HepG2 (cell line): Measurements from ENCODE around the gene STIP1. TPM values are rescaled to one million over a fixed set of nuclear protein-coding genes. Genes with fewer than 3 reads are reported as not detected.

Experiments used
- CCDC6 ChIP-seq: sonication (generic); formaldehyde crosslinking; IDR thresholded peaks from 2 replicates; pipeline ENCODE4 v1.8.1; 2022; ENCODE audit warnings: mild to moderate bottlenecking, missing genetic modification reagents, moderate library complexity
- GLI4 ChIP-seq: sonication (generic); formaldehyde crosslinking; IDR thresholded peaks from 2 replicates; pipeline ENCODE4 v1.5.1; 2020; ENCODE audit warnings: missing genetic modification reagents, mild to moderate bottlenecking, moderate library complexity, borderline replicate concordance
- HDAC1 ChIP-seq: sonication (generic); formaldehyde crosslinking; IDR thresholded peaks from 2 replicates; pipeline ENCODE4 v1.5.1; 2020; ENCODE audit warnings: mild to moderate bottlenecking, missing genetic modification reagents
- HIVEP1 ChIP-seq: sonication (generic); formaldehyde crosslinking; IDR thresholded peaks from 2 replicates; pipeline ENCODE4 v1.4.0; 2020; ENCODE audit warnings: mild to moderate bottlenecking, missing genetic modification reagents
- HOXD1 ChIP-seq: sonication (generic); formaldehyde crosslinking; IDR thresholded peaks from 2 replicates; pipeline ENCODE4 v1.5.0; 2020; ENCODE audit warnings: missing genetic modification reagents
- KDM2A ChIP-seq: sonication (generic); formaldehyde crosslinking; IDR thresholded peaks from 2 replicates; pipeline ENCODE4 v1.4.0; 2020; ENCODE audit warnings: low read depth, missing genetic modification reagents, borderline replicate concordance
- KDM5A ChIP-seq: fragments of 200-600 bp; sonication (generic); IDR thresholded peaks from 2 replicates; pipeline ENCODE4 v1.7.0; 2018; ENCODE audit warnings: antibody characterized with exemption, mild to moderate bottlenecking, low read length, borderline replicate concordance
- KDM6A ChIP-seq: IDR thresholded peaks from 2 replicates; pipeline ENCODE4 v1.6.1; 2016; ENCODE audit warnings: low read depth
- MED1 ChIP-seq: sonication (generic); formaldehyde crosslinking; IDR thresholded peaks from 2 replicates; pipeline ENCODE4 v1.4.0; 2020; ENCODE audit warnings: missing genetic modification reagents
- NAIF1 ChIP-seq: sonication (generic); formaldehyde crosslinking; IDR thresholded peaks from 2 replicates; pipeline ENCODE4 v1.5.0; 2020; ENCODE audit warnings: mild to moderate bottlenecking, missing genetic modification reagents, borderline replicate concordance
- NPAS2 ChIP-seq: sonication (generic); formaldehyde crosslinking; IDR thresholded peaks from 2 replicates; pipeline ENCODE4 v1.8.0; 2022; ENCODE audit warnings: mild to moderate bottlenecking, missing genetic modification reagents, borderline replicate concordance
- PCBP1 ChIP-seq: fragments of 200-400 bp; formaldehyde crosslinking; IDR thresholded peaks from 2 replicates; pipeline ENCODE4 v1.6.1; 2017; ENCODE audit warnings: mild to moderate bottlenecking, low read depth, low read length, borderline replicate concordance
- SIN3B ChIP-seq: fragments of 150-350 bp; IDR thresholded peaks from 2 replicates; pipeline ENCODE4 v1.6.1; 2014; ENCODE audit warnings: low read length
- SKI ChIP-seq: fragments of 450-650 bp; IDR thresholded peaks from one replicate; pipeline ENCODE4 v1.6.1; 2018; ENCODE audit warnings: mild to moderate bottlenecking; ENCODE audit not compliant: partially characterized antibody
- SP2 ChIP-seq: sonication (generic); formaldehyde crosslinking; IDR thresholded peaks from 2 replicates; pipeline ENCODE4 v1.5.1; 2020; ENCODE audit warnings: mild to moderate bottlenecking, missing genetic modification reagents
- ZNF136 ChIP-seq: sonication (generic); formaldehyde crosslinking; IDR thresholded peaks from 2 replicates; pipeline ENCODE4 v1.8.1; 2022; ENCODE audit warnings: low read depth, mild to moderate bottlenecking, moderate library complexity, missing genetic modification reagents
- ZNF484 ChIP-seq: sonication (generic); formaldehyde crosslinking; IDR thresholded peaks from 2 replicates; pipeline ENCODE4 v1.5.1; 2020; ENCODE audit warnings: mild to moderate bottlenecking, low read depth, missing genetic modification reagents, borderline replicate concordance
- ZNF580 ChIP-seq: IDR thresholded peaks from 2 replicates; pipeline ENCODE4 v1.6.1; 2016; ENCODE audit warnings: low read depth, borderline replicate concordance
- ZNF598 ChIP-seq: sonication (generic); formaldehyde crosslinking; IDR thresholded peaks from 2 replicates; pipeline ENCODE4 v1.5.1; 2020; ENCODE audit warnings: mild to moderate bottlenecking, missing genetic modification reagents, borderline replicate concordance
- ZNF629 ChIP-seq: sonication (generic); formaldehyde crosslinking; conservative IDR thresholded peaks from 2 replicates; pipeline ENCODE4 v1.5.0; 2020; ENCODE audit warnings: missing genetic modification reagents
- ZNF678 ChIP-seq: sonication (generic); formaldehyde crosslinking; IDR thresholded peaks from 2 replicates; pipeline ENCODE4 v1.4.0; 2020; ENCODE audit warnings: mild to moderate bottlenecking, missing genetic modification reagents
- polyA plus RNA-seq, 8 experiments: library from polyadenylated mRNA; depleted of rRNA in 3 of 8; stranded (reverse) in 7 of 8; unstranded in 1 of 8; fragments of >200 nt; fragmentation: Illumina TruSeq in 4 of 8; extraction: Trizol in 4 of 8; gene quantifications; 2 replicates each; pipeline versions ENCODE4 v1.2.1 to v1.2.3, GENCODE V29; 2011 to 2016; ENCODE audit warnings: low read depth in 4 of 8, missing spikeins in 1 of 8, mixed read lengths in 1 of 8; ENCODE audit not compliant: insufficient read depth in 1 of 8
- total RNA-seq, 5 experiments: library from RNA; depleted of rRNA; stranded (reverse); fragments of >200 nt; fragmentation: Illumina TruSeq; extraction: Trizol; gene quantifications; 2 replicates each; pipeline ENCODE4 v1.2.3, GENCODE V29; 2016; ENCODE audit warnings: low read depth in 1 of 5
- TF ChIP-seq, protein P1 (sequence below): sonication (generic); formaldehyde crosslinking; IDR thresholded peaks from 2 replicates; pipeline ENCODE4 v1.4.0; 2020; ENCODE audit warnings: missing genetic modification reagents, low read depth, mild to moderate bottlenecking, borderline replicate concordance
- TF ChIP-seq, protein P2 (sequence below): sonication (generic); formaldehyde crosslinking; IDR thresholded peaks from 2 replicates; pipeline ENCODE4 v1.4.0; 2020; ENCODE audit warnings: missing genetic modification reagents, borderline replicate concordance
- TF ChIP-seq, protein P3 (sequence below): sonication (generic); formaldehyde crosslinking; IDR thresholded peaks from 2 replicates; pipeline ENCODE4 v1.9.0; 2021; ENCODE audit warnings: missing genetic modification reagents, mild to moderate bottlenecking, borderline replicate concordance

Gene STIP1
- total and polyA plus RNA-seq, 2 of the 13 experiments (the other 11 are each of a cell fraction or from before 2014, with no cell fraction given) = 81.1 to 217 TPM

GRCh38 chr11:64241491-64242374, 55.8 kb downstream of the STIP1 start (continued):
- peak; percentile 83 for TF ChIP-seq ZNF629 (CRISPR knock-in tag)
- no peak for TF ChIP-seq ZNF136 (CRISPR knock-in tag)
- peak; percentile 64 for TF ChIP-seq KDM2A
- TF ChIP-seq, protein P1, sequence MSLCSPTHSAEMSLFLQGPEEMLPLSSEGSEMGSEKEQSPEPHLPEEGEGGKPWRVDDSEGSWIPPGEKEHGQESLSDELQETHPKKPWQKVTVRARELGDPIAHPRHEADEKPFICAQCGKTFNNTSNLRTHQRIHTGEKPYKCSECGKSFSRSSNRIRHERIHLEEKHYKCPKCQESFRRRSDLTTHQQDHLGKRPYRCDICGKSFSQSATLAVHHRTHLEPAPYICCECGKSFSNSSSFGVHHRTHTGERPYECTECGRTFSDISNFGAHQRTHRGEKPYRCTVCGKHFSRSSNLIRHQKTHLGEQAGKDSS (CRISPR knock-in tag) = no peak
- 0 out of 2 replicates have a peak, but pooled peaks have one; percentile 11 for TF ChIP-seq KDM5A
- peak; percentile 64; the same call in 1 of the 2 replicates for TF ChIP-seq PCBP1
- TF ChIP-seq SP2 = peak; percentile 56; the same call in 1 of the 2 replicates
- TF ChIP-seq SKI = no peak
- no peak for TF ChIP-seq GLI4 (CRISPR knock-in tag)
- 0 out of 2 replicates have a peak, but pooled peaks have one; percentile 55 for TF ChIP-seq HOXD1
- peak; percentile 47; the same call in 1 of the 2 replicates for TF ChIP-seq NAIF1 (CRISPR knock-in tag)
- peak; percentile 13; the same call in 1 of the 2 replicates for TF ChIP-seq HDAC1 (CRISPR knock-in tag)
- TF ChIP-seq KDM6A = no peak
- peak; percentile 44; the same call in 1 of the 2 replicates for TF ChIP-seq ZNF598 (CRISPR knock-in tag)
- no peak for TF ChIP-seq HIVEP1 (CRISPR knock-in tag)
- no peak for TF ChIP-seq ZNF484 (CRISPR knock-in tag)
- TF ChIP-seq MED1 (CRISPR knock-in tag) = no peak
- TF ChIP-seq ZNF580 = 0 out of 2 replicates have a peak, but pooled peaks have one; percentile 26
- 0 out of 2 replicates have a peak, but pooled peaks have one; percentile 63 for TF ChIP-seq CCDC6
- TF ChIP-seq SIN3B = no peak
- TF ChIP-seq ZNF678 (CRISPR knock-in tag) = 0 out of 2 replicates have a peak, but pooled peaks have one; percentile 0
- TF ChIP-seq, protein P2, sequence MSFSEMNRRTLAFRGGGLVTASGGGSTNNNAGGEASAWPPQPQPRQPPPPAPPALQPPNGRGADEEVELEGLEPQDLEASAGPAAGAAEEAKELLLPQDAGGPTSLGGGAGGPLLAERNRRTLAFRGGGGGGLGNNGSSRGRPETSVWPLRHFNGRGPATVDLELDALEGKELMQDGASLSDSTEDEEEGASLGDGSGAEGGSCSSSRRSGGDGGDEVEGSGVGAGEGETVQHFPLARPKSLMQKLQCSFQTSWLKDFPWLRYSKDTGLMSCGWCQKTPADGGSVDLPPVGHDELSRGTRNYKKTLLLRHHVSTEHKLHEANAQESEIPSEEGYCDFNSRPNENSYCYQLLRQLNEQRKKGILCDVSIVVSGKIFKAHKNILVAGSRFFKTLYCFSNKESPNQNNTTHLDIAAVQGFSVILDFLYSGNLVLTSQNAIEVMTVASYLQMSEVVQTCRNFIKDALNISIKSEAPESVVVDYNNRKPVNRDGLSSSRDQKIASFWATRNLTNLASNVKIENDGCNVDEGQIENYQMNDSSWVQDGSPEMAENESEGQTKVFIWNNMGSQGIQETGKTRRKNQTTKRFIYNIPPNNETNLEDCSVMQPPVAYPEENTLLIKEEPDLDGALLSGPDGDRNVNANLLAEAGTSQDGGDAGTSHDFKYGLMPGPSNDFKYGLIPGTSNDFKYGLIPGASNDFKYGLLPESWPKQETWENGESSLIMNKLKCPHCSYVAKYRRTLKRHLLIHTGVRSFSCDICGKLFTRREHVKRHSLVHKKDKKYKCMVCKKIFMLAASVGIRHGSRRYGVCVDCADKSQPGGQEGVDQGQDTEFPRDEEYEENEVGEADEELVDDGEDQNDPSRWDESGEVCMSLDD (CRISPR knock-in tag) = no peak
- TF ChIP-seq, protein P3, sequence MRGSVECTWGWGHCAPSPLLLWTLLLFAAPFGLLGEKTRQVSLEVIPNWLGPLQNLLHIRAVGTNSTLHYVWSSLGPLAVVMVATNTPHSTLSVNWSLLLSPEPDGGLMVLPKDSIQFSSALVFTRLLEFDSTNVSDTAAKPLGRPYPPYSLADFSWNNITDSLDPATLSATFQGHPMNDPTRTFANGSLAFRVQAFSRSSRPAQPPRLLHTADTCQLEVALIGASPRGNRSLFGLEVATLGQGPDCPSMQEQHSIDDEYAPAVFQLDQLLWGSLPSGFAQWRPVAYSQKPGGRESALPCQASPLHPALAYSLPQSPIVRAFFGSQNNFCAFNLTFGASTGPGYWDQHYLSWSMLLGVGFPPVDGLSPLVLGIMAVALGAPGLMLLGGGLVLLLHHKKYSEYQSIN (CRISPR knock-in tag) = no peak
- no peak for TF ChIP-seq NPAS2 (CRISPR knock-in tag)
